Right lobe of liver (tissue), 4 donors: ENCODE results near the gene LSM3.

ENCODE experiments used
- CTCF ChIP-seq, 4 donors: fragments of 200-600 bp in 3 of 4; fragments of 450-650 bp in 1 of 4; IDR thresholded peaks; one replicate each; pipeline versions ENCODE4 v1.5.1 to v1.8.0; 2016 to 2022; ENCODE audit warnings: antibody characterized with exemption in 4 of 4, mild to moderate bottlenecking in 2 of 4
- POLR2A ChIP-seq: fragments of 450-650 bp; IDR thresholded peaks from one replicate; pipeline ENCODE4 v1.6.1; 2017; ENCODE audit warnings: antibody characterized with exemption, mild to moderate bottlenecking
- donor health status: DM: no; HTN: no; CAD: no.
- donor health status: DM: no; HTN: no; CAD: no.
- donor health status: DM: no; HTN: yes; CAD: no.

GRCh38 chr3:14222457-14222856 lies 43.8 kb downstream of the LSM3 start:
- TF ChIP-seq CTCF (IDR thresholded peaks at IDR 0.05) (no peak), POLR2A (no peak)
